Caco-2 (cell line): ENCODE results near the gene LRRD1. TPM values are rescaled to one million over a fixed set of nuclear protein-coding genes. Genes with fewer than 3 reads are reported as not detected.
"Not testable (repeated sequence)": the region's sequence is repeated elsewhere in the genome, so short reads cannot be mapped to it uniquely, and the experiment has no call there.

Source experiments
- BruUV-seq: library from RNA; stranded (reverse); fragments of 400-500 nt; replicated peaks from 2 replicates; lab custom pipeline; 2021; lab: Mats Ljungman, UMichigan
- CTCF ChIA-PET: fragments of 300-600 bp; sonication (Branson Sonifier 250); formaldehyde crosslinking; loops from one replicate; lab custom pipeline; 2022; ENCODE audit warnings: antibody characterized with exemption; lab: Charles Lee
- POLR2A ChIA-PET: fragments of 300-600 bp; sonication (Branson Sonifier 250); formaldehyde crosslinking; loops from one replicate; lab custom pipeline; 2022; ENCODE audit warnings: antibody characterized with exemption; lab: Charles Lee
- DNase-seq, 2 experiments: peaks; one replicate each; pipeline versions ENCODE4 v3.0.0 to v3.0.0-alpha.2; 2020 to 2022
- H3K27me3 ChIP-seq: replicated peaks from 2 replicates; pipeline ENCODE4 v1.6.0; 2011; ENCODE audit warnings: low read length; ENCODE audit not compliant: control insufficient read depth, insufficient read depth
- H3K36me3 ChIP-seq: 2 replicates; pipeline ENCODE4 v1.5.1; 2011; ENCODE audit warnings: low read length; ENCODE audit not compliant: control insufficient read depth, insufficient read depth
- H3K4me1 ChIP-seq: fragments of 250-450 bp; sonication (Bioruptor Pico); 2 replicates; pipeline ENCODE4 v1.5.1; 2020; ENCODE audit warnings: mild to moderate bottlenecking
- H3K4me3 ChIP-seq: 2 replicates; pipeline ENCODE4 v1.5.1; 2011; ENCODE audit warnings: low read depth, mild to moderate bottlenecking, control low read depth, low read length
- H3K9me3 ChIP-seq: fragments of 250-450 bp; sonication (Bioruptor Pico); 2 replicates; pipeline ENCODE4 v1.5.1; 2020; ENCODE audit warnings: mild to moderate bottlenecking, moderate library complexity
- H3K27ac Mint-ChIP-seq: one replicate; pipeline ENCODE4 v1.8.0; 2022; ENCODE audit warnings: mixed read lengths; ENCODE audit not compliant: unreplicated experiment
- H3K27me3 Mint-ChIP-seq: one replicate; pipeline ENCODE4 v1.8.0; 2022; ENCODE audit warnings: mixed read lengths; ENCODE audit not compliant: insufficient read depth, unreplicated experiment
- H3K36me3 Mint-ChIP-seq: one replicate; pipeline ENCODE4 v1.8.0; 2022; ENCODE audit warnings: mild to moderate bottlenecking, mixed read lengths; ENCODE audit not compliant: insufficient read depth, unreplicated experiment
- H3K4me1 Mint-ChIP-seq: one replicate; pipeline ENCODE4 v1.8.0; 2022; ENCODE audit warnings: low read depth, mixed read lengths; ENCODE audit not compliant: unreplicated experiment
- H3K4me3 Mint-ChIP-seq: one replicate; pipeline ENCODE4 v1.8.0; 2022; ENCODE audit warnings: mild to moderate bottlenecking, moderate library complexity, mixed read lengths; ENCODE audit not compliant: unreplicated experiment
- H3K9me3 Mint-ChIP-seq: one replicate; pipeline ENCODE4 v1.8.0; 2022; ENCODE audit warnings: mixed read lengths; ENCODE audit not compliant: unreplicated experiment
- intact Hi-C: fragments of 100-400 bp; cut with micrococcal nuclease; formaldehyde crosslinking; loops from one replicate; pipeline ENCODE4 v1.10.0; 2022; ENCODE audit not compliant: unreplicated experiment
- total RNA-seq: library from RNA; stranded (reverse); gene quantifications from 2 replicates; pipeline ENCODE4 v1.2.3, GENCODE V29; 2022
- TF ChIP-seq, protein P1 (sequence below), 2 experiments: fragments of 200-600 bp in 1 of 2; IDR thresholded peaks; 1 replicate in 1 of 2; 2 replicates in 1 of 2; pipeline versions ENCODE4 v1.5.1 to v1.8.0; 2011 to 2022; ENCODE audit warnings: antibody characterized with exemption in 1 of 2, control low read depth in 1 of 2, inconsistent platforms in 1 of 2, low read depth in 1 of 2, low read length in 1 of 2, mild to moderate bottlenecking in 1 of 2, moderate library complexity in 1 of 2; ENCODE audit not compliant: insufficient read depth in 1 of 2, severe bottlenecking in 1 of 2, unreplicated experiment in 1 of 2

The LRRD1 gene
- total RNA-seq, 1 experiment from 2014 or later = not detected

DNA sequence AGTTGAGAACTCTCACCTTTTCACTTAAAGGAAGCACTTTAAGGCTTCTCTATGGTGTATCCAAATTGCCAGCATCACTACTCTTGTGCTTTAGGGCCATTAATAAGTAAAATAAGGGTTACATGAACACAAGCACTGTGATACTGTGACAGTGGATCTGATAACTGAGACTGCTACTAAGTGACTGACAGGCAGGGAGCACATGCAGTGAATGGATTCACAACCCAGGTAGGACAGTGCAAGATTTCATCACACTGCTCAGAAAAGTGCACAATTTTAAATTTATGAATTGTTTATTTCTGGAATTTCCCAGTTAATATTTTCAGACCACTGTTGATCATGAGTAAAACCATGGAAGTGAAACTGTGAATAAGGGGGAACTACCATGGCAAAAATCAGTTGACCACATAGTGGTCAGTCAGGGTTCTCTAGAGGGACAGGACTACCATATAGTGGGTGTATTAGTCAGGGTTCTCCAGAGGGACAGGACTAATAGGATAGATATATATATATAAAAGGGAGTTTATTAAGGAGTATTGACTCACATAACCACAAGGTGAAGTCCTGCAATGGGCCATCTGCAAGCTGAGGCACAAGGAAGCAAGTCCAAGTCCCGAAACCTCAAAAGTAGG is 23.7 kb downstream of the LRRD1 start:
- Histone ChIP-seq H3K27me3 (no peaks in the 10 kb centered on the region), H3K4me1 (no peaks in the 10 kb centered on the region), H3K9me3 (no peaks in the 10 kb centered on the region), H3K4me3 (no peak overlapping the region), H3K36me3 (no peaks in the 10 kb centered on the region)
- TF ChIP-seq, protein P1, sequence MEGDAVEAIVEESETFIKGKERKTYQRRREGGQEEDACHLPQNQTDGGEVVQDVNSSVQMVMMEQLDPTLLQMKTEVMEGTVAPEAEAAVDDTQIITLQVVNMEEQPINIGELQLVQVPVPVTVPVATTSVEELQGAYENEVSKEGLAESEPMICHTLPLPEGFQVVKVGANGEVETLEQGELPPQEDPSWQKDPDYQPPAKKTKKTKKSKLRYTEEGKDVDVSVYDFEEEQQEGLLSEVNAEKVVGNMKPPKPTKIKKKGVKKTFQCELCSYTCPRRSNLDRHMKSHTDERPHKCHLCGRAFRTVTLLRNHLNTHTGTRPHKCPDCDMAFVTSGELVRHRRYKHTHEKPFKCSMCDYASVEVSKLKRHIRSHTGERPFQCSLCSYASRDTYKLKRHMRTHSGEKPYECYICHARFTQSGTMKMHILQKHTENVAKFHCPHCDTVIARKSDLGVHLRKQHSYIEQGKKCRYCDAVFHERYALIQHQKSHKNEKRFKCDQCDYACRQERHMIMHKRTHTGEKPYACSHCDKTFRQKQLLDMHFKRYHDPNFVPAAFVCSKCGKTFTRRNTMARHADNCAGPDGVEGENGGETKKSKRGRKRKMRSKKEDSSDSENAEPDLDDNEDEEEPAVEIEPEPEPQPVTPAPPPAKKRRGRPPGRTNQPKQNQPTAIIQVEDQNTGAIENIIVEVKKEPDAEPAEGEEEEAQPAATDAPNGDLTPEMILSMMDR (IDR thresholded peaks at IDR 0.05; ENCODE audit: insufficient read depth in 1 of 2, low read depth in 1 of 2, low read length in 1 of 2, severe bottlenecking in 1 of 2, unreplicated experiment in 1 of 2) = no peak
- Mint-ChIP-seq H3K27me3 (no peaks in the 10 kb centered on the region), H3K36me3 (no peaks in the 10 kb centered on the region), H3K4me3 (no peak overlapping the region), H3K27ac (no peak overlapping the region), H3K9me3 (no peaks in the 10 kb centered on the region), H3K4me1 (no peaks in the 10 kb centered on the region)
- no peak for DNase-seq
- intact Hi-C loops = no loop called here
- no TSS peak for BruUV-seq
- POLR2A ChIA-PET = no interaction called here
- CTCF ChIA-PET = no interaction called here

DNA sequence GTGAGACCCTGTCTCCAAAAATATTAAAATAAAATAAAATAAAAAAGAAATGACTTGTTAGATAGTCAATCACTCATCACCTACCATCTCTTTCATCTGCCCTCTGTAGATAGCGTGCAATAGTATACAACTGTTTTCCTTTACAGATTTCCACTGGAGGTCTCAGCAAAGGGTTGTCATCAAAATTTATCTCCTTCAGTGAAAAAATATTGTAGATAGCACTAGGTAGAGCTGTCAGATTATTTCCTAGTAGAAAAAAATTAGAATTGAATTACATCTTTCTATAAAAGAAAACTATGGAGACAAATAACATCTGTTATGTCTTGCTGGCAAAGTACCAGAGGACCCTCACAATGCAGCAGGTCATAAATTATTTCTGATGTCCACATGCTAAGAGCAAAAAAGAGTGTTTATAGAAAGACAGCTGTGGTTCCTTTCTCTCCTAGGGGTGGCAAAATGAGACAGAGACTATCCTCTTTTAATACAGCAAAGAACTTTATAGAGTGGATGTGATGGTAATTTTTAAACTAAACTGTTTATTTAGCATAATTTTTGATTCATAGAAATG is 28.4 kb downstream of the LRRD1 start:
- intact Hi-C loops = no loop called here
- TF ChIP-seq, protein P1 (IDR thresholded peaks at IDR 0.05; ENCODE audit: insufficient read depth in 1 of 2, low read depth in 1 of 2, low read length in 1 of 2, severe bottlenecking in 1 of 2, unreplicated experiment in 1 of 2) = no peak
- Histone ChIP-seq H3K4me1 (no peaks in the 10 kb centered on the region), H3K36me3 (no peaks in the 10 kb centered on the region), H3K9me3 (no peaks in the 10 kb centered on the region), H3K4me3 (no peak overlapping the region), H3K27me3 (no peaks in the 10 kb centered on the region)
- Mint-ChIP-seq H3K4me3 (no peak overlapping the region), H3K27me3 (no peaks in the 10 kb centered on the region), H3K4me1 (no peaks in the 10 kb centered on the region), H3K36me3 (no peaks in the 10 kb centered on the region), H3K9me3 (no peaks in the 10 kb centered on the region), H3K27ac (no peak overlapping the region)
- ChIA-PET POLR2A (no interaction called here), CTCF (no interaction called here)
- no peak for DNase-seq
- no TSS peak for BruUV-seq

- no peaks in the 10 kb centered on the region for H3K36me3 Mint-ChIP-seq
- Histone ChIP-seq H3K36me3 (no peaks in the 10 kb centered on the region), H3K27me3 (no peaks in the 10 kb centered on the region), H3K9me3 (no peaks in the 10 kb centered on the region), H3K4me1 (no peaks in the 10 kb centered on the region), H3K4me3 (no peak overlapping the region)
- POLR2A ChIA-PET = no interaction called here
- DNase-seq = no peak
- no peaks in the 10 kb centered on the region for H3K27me3 Mint-ChIP-seq
- intact Hi-C loops = no loop called here
- H3K27ac Mint-ChIP-seq = no peak overlapping the region
- H3K4me1 Mint-ChIP-seq = no peaks in the 10 kb centered on the region
- CTCF ChIA-PET = no interaction called here
- H3K4me3 Mint-ChIP-seq = no peak overlapping the region
- BruUV-seq = no TSS peak
- no peaks in the 10 kb centered on the region for H3K9me3 Mint-ChIP-seq
- TF ChIP-seq, protein P1 (IDR thresholded peaks at IDR 0.05; ENCODE audit: insufficient read depth in 1 of 2, low read depth in 1 of 2, low read length in 1 of 2, severe bottlenecking in 1 of 2, unreplicated experiment in 1 of 2) = no peak
Observed at GRCh38 chr7:92149736-92150239, 29.2 kb downstream of the LRRD1 start.

GRCh38 chr7:92143192-92143880 is 35.6 kb downstream of the LRRD1 start:
- H3K9me3 Mint-ChIP-seq, POLR2A ChIA-PET, H3K9me3 ChIP-seq, H3K27ac Mint-ChIP-seq, intact Hi-C loops, DNase-seq, BruUV-seq, H3K4me1 Mint-ChIP-seq, H3K27me3 Mint-ChIP-seq, H3K4me1 ChIP-seq, H3K36me3 ChIP-seq, H3K4me3 ChIP-seq, H3K36me3 Mint-ChIP-seq, H3K27me3 ChIP-seq, H3K4me3 Mint-ChIP-seq: not testable (repeated sequence)
- CTCF ChIA-PET = interaction anchor here (0.6 kb wide), 1 partner anchor 141 kb away, joined by 3 read pairs; no protein-coding TSS in a partner anchor
